HG03025 (cell line): ENCODE results near the gene SEPTIN11.

Source experiments
- ATAC-seq: cut with Tn5 transposase; IDR thresholded peaks from one replicate; pipeline ENCODE4 v1.9.1; 2021; ENCODE audit warnings: mild to moderate bottlenecking, moderate library complexity; ENCODE audit not compliant: unreplicated experiment, low FRiP score

The SEPTIN11 gene

DNA sequence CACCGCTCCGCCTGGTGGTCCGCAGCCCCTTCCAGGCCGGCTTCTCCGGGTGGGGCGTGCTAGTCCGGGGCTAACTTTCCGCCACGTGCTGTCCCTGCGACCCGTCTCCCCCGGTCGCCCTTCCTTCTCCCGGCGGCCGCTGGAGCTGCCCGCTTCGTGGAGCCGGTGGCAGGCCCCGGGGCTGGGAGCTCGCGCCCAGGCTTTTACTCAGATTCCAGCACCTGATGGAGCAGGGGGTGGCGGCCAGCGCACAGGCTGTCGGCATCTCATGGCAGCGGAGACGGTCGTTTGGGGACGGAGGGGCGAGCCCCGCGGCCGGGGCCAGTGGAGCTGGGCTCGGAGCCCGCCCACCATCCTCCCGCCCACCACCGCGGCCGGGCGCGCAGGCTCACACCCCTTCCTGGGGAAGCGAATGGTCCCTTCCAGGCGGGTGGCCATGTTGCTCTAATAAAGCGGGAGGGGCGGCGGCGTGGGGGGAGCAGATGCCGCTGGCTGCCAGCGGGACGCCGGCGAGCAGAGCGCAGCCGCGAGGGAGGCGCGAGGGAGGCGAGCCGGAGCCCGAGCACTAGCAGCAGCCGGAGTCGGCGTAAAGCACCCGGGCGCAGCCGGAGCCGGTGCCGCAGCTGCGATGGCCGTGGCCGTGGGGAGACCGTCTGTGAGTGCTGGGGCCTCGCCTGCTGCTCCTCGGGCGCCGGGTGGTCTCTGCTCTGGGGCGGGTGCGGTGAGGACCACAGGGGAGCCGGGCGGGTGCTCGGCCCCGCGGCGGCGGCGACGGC, at the start of gene SEPTIN11:
Gene SEPTIN11 (plus strand): TSS at position 477 of the 776 bp plus-strand sequence. CDS start 152 bp downstream, at position 629.
- peak; percentile 61 for ATAC-seq

DNA sequence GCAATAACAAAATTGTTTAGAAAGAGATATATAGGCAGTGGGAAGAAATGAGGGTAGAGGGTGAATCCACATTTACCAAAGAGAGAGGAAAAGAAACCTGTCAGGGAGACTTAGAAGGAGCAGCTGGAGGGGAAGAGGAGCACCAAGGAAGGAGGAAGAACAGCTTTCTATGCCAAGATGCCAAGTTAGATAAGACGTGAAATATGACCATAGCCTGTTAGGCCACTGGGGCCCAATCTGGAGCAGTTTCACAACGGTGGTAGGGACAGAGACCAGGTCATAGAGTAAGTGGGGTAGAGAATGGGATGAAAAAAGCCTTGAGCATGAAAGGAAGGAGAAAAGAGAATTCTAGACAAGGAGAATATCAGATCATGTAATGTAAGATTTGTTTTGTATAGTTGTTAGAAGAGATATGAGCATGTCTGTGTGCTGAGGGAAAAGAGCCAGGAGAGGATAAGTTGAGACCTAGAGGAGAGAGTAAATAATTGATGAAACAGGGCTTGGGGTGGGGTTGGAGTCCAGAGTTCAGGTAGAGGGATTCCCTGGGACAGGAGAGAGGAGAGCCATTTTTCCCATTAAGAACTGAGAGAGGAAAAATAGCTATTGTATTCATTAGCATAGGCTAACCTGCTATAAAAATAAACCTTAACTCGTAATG, 47.2 kb upstream of the SEPTIN11 start:
- ATAC-seq = no peak

DNA sequence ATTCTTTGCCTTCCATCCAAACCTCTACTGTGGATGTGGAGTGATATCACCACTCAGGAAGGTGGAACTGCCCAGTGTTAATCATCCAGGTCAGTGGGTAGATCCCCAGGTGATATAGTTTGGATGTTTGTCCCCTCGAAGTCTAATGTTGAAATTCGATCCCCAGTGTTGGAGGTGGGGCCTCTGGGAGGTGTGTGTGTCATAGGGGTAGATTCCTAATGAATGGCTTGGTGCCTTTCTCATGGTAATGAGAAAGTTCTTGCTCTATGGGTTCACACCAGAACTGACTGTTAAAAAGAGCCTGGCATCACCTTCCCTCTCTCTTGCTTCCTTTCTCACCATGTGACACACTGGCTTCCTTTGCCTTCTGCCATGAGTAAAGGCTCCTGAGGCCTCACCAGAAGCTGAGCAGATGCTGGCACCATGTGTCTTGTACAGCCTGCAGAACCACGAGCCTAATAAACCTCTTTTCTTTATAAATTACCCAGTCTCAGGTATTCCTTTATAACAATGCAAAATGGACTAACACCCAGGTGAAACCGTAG, 44.8 kb upstream of the SEPTIN11 start:
- no peak for ATAC-seq

DNA sequence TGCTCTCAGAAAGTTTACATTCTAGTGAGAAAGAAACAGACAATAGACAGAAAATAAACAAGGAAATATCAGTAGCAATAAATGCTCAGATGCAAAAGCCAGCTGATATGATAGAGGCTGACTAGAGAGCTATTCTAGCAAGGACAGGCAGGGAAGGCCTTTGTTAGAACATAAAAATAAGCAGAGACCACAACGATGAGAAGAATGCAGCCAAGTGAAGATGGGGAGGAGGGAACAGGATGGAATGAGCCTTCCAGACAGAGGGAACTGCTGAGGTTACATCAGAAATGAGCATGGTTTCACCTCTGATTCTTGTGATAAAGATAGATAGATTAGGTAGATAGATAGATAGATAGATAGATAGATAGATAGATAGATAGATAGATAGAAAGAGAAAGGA, 44.0 kb upstream of the SEPTIN11 start:
- ATAC-seq = no peak

DNA sequence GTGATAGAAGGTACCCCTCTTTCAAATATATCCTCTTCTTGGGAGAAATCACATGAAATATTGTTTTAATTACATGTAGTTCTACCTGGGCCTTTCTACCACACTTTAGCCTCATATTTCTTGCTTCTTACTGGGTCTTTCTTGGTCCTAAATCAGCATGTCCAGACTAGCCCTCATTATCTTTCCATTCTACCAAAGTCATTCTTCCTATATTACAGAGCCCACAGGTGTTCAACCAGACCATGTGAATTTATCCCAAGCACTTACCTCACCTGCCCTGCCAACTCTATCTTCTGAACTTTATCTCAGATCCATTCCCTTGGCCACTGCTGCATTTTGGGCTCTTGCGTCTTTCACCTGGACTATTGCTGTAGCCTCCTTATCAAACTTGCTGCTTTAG, 39.8 kb upstream of the SEPTIN11 start:
- ATAC-seq = no peak

DNA sequence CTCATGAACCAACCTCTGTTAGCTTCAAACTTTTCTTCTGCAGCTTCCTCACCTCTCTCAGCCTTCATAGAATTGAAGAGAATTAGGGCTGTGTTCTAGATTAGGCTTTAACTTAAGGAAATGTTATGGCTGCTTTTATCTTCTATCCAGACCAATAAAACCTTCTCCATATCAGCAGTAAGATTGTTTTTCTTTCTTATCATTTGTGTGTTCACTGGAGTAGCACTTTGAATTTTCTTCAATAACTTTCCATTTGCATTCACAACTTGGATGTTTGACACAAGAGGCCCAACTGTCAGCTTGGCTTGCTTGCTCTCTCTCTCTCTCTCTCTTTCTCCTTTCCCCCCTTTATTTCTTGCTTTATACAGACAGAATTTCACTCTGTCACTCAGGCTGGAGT, 28.8 kb upstream of the SEPTIN11 start:
- no peak for ATAC-seq

DNA sequence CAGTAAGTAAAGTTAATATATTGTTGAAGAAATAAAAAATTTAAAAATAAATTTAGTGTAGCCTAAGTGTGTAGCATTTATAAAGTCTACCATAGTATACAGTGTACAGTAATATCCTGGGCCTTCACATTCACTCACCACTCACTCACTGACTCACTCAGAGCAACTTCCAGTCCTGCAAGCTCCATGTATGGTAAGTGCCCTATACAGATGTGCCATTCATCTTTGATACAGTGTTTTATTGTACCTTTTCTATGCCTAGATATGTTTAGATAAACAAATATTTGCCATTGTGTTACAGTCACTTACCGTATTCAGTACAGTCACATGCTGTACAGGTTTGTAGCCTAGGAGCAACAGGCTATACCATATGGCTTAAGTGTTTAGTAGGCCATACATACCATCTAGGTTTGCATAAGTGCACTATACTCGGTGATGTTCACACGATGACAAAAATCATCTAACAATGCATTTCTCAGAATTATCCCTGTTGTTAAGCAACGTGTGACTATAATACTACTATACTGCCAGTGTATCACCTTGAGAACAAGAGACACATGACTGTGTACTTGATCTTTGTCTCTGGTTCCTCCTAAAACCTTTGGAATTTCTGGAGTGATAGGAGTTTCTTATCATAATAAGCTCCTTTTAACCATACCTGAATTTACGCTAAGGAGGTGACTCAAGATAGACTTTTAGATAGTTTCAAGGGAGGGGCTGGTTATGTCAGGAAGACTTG, 25.8 kb upstream of the SEPTIN11 start:
- no peak for ATAC-seq

DNA sequence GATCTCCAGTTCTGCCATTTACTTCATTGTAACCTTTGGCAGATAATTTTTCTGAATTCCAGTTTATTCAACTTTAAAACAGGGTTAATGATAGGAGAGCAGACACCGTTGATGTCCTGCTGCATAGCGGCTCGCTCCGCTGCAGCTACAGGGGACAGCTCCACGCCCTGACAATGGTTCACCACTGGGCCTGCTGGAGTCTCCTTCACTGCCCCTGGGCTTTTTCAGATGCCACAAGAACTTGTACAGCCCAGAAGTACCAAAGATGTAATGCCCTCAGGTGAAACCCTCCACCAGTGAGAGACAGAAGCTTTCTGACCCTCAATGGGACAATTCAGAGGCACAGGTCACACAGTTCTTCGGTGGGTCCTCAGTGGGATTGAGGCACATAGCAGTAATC, 22.7 kb upstream of the SEPTIN11 start:
- ATAC-seq = no peak

DNA sequence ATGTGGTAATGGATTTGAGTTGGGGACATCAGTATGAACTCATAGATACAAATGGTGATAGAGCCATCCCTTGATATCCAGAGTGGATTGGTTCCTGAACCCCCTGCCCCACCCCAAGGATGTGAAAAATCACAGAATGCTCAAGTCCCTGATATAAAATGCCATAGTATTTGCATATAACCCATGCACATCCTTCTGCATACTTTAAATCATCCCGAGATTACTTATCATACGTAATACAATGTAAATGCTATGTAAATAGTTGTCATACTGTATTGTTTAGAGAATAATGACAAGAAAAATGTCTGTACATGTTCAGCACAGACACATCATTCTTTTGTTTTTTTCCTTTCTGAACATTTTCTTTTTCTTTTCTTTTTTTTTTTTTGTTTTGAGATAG, 18.9 kb upstream of the SEPTIN11 start:
- ATAC-seq = no peak

DNA sequence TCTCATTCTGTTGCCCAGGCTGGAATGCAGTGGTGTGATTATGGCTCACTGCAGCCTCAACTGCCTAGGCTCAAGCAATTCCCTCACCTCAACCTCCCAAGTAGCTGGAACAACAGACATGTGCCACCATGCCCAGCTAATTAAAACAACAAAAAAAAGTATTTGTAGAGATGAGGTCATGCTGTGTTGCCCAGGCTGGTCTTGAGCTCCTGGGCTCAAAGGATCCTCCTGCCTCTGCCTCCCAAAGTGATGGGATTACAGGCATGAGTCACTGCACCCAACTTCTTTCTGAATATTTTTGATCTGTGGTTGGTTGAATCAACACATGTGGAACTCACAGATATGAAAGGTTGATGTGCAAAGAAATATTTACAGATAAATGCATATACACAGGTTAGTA, 18.5 kb upstream of the SEPTIN11 start:
- no peak for ATAC-seq

DNA sequence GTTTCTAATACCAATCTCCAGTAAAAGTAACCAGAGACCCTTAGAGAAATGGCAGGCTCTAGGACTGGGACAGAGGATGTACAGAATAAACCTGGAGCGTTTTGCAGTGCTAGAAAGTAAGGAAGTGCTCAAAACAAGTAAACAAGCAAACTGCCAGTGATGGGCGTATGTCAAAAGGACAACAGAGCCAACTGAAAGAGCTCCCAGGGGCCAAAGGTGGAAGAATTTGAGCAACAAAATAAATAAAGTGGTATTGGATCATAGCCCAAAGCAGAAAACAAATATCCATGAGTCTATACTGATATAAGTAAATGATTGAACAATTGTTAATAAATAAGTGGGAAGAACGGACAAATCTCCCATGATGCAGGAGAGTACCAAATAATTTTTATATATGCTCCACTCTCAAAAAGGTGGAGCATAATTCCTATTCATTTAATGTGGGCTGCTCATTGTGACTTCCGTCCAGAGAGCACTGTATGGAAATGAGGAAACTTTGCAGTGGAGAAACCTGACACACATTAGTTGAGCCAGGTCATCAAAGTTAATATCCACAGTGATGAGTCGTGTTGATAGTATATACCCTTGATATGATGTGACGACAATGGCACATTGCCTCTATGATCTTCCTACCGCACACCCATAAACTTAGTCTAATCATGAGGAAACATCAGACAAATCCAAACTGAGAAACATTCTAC, 17.8 kb upstream of the SEPTIN11 start:
- ATAC-seq = no peak

DNA sequence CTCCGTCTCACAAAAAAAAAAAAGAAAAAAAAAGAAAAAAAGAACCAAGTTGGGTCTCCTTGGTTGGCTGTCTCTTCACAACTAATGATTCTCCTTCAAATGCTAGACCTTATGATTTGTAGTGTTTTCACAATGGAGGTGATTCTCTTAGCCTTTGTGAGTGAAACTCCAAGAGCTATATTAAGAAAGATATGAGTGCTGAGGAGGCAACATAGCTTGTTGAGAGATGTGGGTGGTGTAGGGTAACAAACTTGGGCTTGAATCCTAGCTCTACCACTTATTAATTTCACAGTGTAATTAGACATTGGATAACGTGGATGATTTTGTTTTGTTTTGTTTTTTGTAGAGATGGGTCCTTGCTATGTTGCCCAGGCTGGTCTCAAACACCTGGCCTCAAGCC, 10.4 kb upstream of the SEPTIN11 start:
- ATAC-seq = no peak

DNA sequence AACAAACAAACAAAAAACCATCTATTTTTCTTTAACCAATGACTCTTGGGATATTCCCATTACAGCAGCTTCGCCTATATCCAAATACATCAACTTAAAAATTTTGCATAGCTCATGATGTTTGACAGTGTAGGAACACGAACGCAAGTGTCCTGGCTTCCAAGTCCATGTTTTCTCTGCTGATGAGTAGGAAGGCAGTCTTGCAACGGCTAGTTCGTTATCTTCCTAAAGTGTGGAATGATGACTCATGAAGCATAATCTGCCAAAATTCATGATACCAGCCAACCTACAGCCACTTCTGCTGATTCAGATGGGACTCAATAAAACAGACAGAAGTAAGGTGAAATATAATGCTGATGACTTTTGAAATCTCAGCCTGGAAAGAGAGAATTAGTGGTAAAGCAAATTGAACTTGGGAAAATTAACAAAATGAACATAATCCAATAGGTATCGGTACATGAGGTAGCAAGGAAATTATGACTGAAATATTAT, 6.4 kb upstream of the SEPTIN11 start:
- no peak for ATAC-seq

DNA sequence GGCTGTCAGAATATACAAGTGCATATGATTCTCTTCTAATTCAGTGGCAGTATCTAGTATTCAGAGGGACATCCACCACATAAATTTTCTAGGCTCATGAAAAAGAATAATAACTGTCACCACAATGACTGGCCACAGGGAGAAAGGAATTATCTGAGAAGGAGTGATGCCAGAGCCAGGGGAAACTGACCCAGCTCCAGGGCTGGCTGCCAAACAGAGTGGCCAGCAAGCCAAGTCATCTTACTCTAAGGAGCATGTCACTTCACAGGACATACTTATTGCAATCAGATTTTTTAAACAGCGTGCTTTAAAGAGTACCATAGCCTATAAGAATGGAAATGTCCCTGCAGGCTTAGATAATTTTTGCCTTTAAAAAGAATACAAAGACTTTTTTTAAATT, 5.8 kb upstream of the SEPTIN11 start:
- ATAC-seq = no peak

DNA sequence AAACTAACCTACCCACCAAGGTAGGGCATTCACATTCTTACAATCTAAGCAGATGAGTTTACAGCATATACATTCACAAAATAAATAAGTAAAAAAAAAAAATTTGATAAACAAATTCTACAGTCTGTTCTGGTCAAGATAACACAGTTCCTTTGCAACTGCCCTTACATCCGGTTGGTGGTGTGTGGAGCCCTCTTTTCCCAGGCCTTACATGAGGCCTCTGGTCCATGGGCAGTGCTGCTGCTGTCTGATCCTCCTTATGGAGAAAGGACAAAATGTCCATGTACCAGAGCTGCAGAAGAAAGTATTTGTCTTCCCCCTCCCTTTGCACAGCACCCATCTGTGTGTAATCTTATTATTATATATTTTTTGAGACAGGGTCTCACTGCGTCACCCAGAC, 2.2 kb upstream of the SEPTIN11 start:
- no peak for ATAC-seq

DNA sequence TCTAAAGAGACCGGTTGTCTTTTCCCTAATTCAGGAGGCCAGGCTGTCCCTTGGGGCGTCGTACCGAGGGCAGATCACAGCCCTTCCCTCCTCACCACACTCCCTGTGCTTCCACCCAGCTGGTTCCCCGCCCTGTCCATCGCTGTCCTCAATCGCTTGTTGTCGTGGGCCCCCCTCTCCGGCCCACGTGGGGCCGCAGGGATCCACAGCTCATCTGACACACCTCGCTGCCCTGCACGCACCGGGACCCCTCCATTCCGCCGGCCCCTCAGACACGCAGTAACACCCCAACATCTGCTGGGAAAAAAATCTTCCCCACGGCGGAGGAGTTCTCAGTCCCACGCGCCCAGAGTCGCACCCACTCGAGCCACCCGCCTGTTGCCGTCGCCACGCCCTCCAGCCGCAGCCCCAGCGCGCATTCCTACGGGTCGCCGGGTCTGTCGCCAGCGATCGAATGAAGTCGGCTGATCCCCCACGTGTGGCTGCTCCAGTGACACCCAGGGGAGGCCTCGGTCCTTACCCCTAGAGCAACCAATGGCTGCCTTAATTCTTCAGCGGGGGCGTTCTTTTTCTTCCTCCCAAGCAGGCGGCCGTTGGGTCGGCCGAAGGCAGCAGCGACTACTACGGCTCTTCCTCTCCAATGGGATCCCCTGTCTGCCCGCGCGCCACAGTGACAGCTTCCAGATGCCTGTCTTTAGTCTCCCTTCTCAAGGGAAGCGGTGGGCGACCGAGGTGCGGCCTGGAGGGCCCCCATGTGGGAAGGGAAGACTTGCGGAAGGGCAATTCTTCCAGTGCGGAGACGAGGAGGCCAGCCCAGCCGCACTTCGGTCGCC, 893 bp upstream of the SEPTIN11 start:
- peak; percentile 50 for ATAC-seq

DNA sequence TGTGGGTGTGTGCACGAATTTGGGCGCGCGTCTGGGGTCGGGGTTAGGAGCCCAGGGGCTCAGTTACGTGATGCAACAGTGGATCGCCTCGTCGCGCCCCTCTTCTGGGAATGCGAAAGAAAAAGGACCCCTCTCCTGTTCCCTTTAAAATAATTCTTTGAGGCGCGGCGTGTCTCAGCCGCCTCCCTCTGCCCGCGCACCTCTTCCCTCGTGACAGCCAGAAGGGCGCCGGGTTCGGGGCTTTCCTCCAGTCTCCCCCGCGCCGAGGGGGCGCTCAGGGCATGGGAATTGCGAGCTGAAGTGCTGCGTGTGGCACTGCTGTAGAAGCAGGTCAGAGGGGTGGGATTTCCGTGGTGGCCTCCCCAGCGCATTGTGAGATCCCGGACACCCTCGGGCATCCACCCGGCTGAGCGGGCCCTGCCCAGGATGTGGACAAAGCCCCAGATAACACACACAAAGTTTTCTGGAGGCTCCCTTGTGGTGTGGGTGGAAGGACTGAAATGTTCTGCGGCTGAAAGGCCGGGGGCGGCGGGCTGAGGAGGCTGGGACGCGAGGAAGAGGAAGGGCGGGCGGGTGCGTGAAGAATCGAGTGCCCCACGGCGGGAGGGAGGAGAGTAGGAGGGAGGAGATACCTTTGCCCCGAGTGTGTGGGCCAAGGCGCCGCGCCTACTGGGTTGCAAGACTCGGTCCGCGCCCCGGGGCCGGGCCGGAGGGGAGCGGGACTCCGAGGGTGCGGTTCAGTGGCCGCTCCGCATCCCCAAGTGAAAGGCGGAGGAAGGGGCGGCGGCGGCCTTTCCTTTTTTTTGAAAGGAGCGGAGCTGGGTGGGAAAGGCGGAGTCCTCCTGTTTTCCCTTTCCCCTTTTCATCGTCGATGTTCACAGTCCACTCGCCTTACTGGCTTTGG, 752 bp downstream of the SEPTIN11 start:
- peak; percentile 25 for ATAC-seq

DNA sequence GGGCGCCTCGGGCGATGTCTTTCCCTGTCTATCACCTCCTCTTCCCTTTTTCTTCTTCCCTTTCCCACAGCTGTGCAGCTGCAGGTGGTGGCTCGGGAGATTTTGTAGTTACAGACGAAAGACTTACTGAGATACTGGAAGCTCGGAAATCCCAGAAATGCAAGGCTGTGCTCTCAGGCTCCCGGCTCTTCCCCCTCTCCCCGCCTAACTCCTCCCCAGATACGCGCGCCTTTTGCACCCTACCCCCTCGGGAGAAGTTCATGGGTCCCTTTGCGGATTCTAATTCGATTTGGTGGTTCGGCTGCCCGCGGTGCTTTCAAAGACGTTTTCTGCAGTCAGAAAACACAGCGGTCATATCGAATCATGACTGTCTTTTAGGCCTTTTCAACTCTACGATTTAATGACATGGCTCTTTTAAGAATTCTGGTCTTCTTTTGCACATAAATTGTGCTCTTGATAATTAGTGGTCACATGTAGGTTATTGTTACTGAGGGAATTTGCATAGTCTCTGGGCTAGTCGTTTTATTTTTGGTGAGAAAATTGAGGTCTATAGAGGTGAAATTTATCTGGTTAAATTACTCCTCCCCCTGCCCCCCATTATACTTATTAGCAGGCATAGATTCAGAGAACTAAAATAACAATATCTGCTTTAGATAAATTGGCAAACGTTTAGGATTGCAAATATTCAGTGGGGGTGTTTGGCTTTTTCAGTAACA, 1.6 kb downstream of the SEPTIN11 start:
- no peak for ATAC-seq
